Activated naive CD8-positive, alpha-beta T cell treated with anti-CD3 and anti-CD28 coated beads, Interleukin-2, amount 50 U/mL, for 16 hours (primary cell): Measurements from ENCODE around the gene KRTDAP.
"Not testable (repeated sequence)": the region's sequence is repeated elsewhere in the genome, so short reads cannot be mapped to it uniquely, and the experiment has no call there.

Source experiments
- DNase-seq: peaks from one replicate; pipeline ENCODE4 v3.0.0-alpha.2; 2020; ENCODE audit warnings: low read depth, low spot score

KRTDAP gene

GRCh38 chr19:35484252-35485036, 5.8 kb downstream of the KRTDAP start:
- no peak for DNase-seq

GRCh38 chr19:35483089-35483488, 7.2 kb downstream of the KRTDAP start:
- DNase-seq: no peak

GRCh38 chr19:35478794-35479677, 11.2 kb downstream of the KRTDAP start:
- DNase-seq: no peak

GRCh38 chr19:35476149-35476548, 14.1 kb downstream of the KRTDAP start:
- no peak for DNase-seq

- not testable (repeated sequence) for DNase-seq
Observed at GRCh38 chr19:35474594-35474993, 15.7 kb downstream of the KRTDAP start.

- DNase-seq: no peak
Observed at GRCh38 chr19:35474104-35474503, 16.2 kb downstream of the KRTDAP start.

GRCh38 chr19:35471946-35472345, 18.3 kb downstream of the KRTDAP start:
- DNase-seq: no peak

- not testable (repeated sequence) for DNase-seq
Observed at GRCh38 chr19:35471075-35471474, 19.2 kb downstream of the KRTDAP start.

- DNase-seq: no peak
Observed at GRCh38 chr19:35470128-35470527, 20.1 kb downstream of the KRTDAP start.

- DNase-seq: peak; percentile 12
Observed at GRCh38 chr19:35468637-35469036, 21.6 kb downstream of the KRTDAP start.

- no peak for DNase-seq
Observed at GRCh38 chr19:35466259-35466658, 24.0 kb downstream of the KRTDAP start.

GRCh38 chr19:35462956-35463355, 27.3 kb downstream of the KRTDAP start:
- not testable (repeated sequence) for DNase-seq

- DNase-seq: no peak
Observed at GRCh38 chr19:35462476-35462953, 27.7 kb downstream of the KRTDAP start.

- not testable (repeated sequence) for DNase-seq
Observed at GRCh38 chr19:35461788-35462187, 28.5 kb downstream of the KRTDAP start.

GRCh38 chr19:35461060-35461459, 29.2 kb downstream of the KRTDAP start:
- DNase-seq: no peak

GRCh38 chr19:35460608-35461007, 29.7 kb downstream of the KRTDAP start:
- no peak for DNase-seq

- no peak for DNase-seq
Observed at GRCh38 chr19:35459414-35460082, 30.7 kb downstream of the KRTDAP start.

GRCh38 chr19:35458731-35459391, 31.4 kb downstream of the KRTDAP start:
- DNase-seq: no peak

- DNase-seq: no peak
Observed at GRCh38 chr19:35458192-35458591, 32.1 kb downstream of the KRTDAP start.

- DNase-seq: no peak
Observed at GRCh38 chr19:35457173-35457572, 33.1 kb downstream of the KRTDAP start.

- no peak for DNase-seq
Observed at GRCh38 chr19:35455616-35456201, 34.6 kb downstream of the KRTDAP start.
